ENCODE measurements around the gene SSR3. TPM values are rescaled to one million over a fixed set of nuclear protein-coding genes. Genes with fewer than 3 reads are reported as not detected.
"Not testable (repeated sequence)": the region's sequence is repeated elsewhere in the genome, so short reads cannot be mapped to it uniquely, and the experiment has no call there.

SSR3 gene
- total and polyA plus RNA-seq, 2 donors from 2014 or later: 132 to 150 TPM

DNA sequence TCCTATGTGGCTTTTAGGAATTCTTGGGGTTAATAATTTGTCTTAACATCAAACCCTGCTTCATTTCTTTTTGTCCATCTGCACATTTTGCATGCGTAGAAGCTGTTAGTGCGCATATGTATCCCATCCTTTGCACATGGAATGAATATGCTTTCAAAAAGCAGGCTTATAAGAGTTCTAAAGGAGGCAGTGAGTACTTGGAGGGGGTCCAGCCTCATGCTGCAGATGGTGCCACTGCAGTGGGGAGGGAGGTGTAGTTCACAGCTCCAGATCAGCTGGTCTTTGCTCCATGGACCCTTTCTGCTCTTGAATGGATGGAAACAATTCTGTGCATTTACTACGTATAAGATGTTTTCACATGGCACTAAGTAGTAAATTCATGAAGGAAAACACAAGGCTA is 20.7 kb upstream of the SSR3 start:
- intact Hi-C loops (cut with DNase I): no loop called here
- FAIRE-seq: no peak
- no peak overlapping the region for H3K4me3 ChIP-seq (ENCODE audit: low read length in 3 of 3)
- no peaks in the 10 kb centered on the region for H3K4me1 ChIP-seq (ENCODE audit: control insufficient read depth in 2 of 3, insufficient read depth in 2 of 3, low read depth in 1 of 3, low read length in 3 of 3)
- no peaks in the 10 kb centered on the region for H3K36me3 ChIP-seq (ENCODE audit: control insufficient read depth in 2 of 3, insufficient read depth in 3 of 3, low read length in 3 of 3)
- no peak for DNase-seq
- H3K27me3 ChIP-seq (ENCODE audit: control insufficient read depth, insufficient read depth, low read length): no peaks in the 10 kb centered on the region
- no peak overlapping the region for H3K27ac ChIP-seq (ENCODE audit: low read depth in 2 of 2, low read length in 2 of 2)
- no peak overlapping the region for H3K9ac ChIP-seq (ENCODE audit: low read length in 3 of 3)
- H3K9me3 ChIP-seq (ENCODE audit: control insufficient read depth in 2 of 3, insufficient read depth in 1 of 3, low read length in 3 of 3): no peaks in the 10 kb centered on the region
- TF ChIP-seq, protein P1, sequence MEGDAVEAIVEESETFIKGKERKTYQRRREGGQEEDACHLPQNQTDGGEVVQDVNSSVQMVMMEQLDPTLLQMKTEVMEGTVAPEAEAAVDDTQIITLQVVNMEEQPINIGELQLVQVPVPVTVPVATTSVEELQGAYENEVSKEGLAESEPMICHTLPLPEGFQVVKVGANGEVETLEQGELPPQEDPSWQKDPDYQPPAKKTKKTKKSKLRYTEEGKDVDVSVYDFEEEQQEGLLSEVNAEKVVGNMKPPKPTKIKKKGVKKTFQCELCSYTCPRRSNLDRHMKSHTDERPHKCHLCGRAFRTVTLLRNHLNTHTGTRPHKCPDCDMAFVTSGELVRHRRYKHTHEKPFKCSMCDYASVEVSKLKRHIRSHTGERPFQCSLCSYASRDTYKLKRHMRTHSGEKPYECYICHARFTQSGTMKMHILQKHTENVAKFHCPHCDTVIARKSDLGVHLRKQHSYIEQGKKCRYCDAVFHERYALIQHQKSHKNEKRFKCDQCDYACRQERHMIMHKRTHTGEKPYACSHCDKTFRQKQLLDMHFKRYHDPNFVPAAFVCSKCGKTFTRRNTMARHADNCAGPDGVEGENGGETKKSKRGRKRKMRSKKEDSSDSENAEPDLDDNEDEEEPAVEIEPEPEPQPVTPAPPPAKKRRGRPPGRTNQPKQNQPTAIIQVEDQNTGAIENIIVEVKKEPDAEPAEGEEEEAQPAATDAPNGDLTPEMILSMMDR (IDR thresholded peaks at IDR 0.05; ENCODE audit: borderline replicate concordance, extremely low read depth, insufficient read depth): no peak

DNA sequence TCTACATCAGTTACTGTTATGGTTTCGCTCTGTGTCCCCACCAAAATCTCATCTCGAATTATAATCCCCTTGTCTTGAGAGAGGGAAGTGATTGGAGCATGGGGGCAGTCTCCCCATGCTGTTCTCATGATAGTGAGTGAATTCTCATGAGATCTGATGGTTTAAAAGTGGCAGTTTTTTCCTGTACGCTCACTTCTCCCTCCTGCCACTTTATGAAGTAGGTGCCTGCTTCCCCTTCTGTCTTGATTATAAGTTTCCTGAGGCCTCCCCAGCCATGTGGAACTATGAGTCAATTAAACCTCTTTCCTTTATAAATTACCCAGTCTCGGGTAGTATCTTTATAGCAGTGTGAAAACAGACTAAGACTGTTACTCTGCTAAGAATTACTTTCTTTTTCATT is 15.0 kb upstream of the SSR3 start:
- H3K36me3 ChIP-seq (ENCODE audit: control insufficient read depth in 2 of 3, insufficient read depth in 3 of 3, low read length in 3 of 3); DNase-seq; H3K9me3 ChIP-seq (ENCODE audit: control insufficient read depth in 2 of 3, insufficient read depth in 1 of 3, low read length in 3 of 3); H3K9ac ChIP-seq (ENCODE audit: low read length in 3 of 3); H3K4me1 ChIP-seq (ENCODE audit: control insufficient read depth in 2 of 3, insufficient read depth in 2 of 3, low read depth in 1 of 3, low read length in 3 of 3); H3K27me3 ChIP-seq (ENCODE audit: control insufficient read depth, insufficient read depth, low read length); H3K27ac ChIP-seq (ENCODE audit: low read depth in 2 of 2, low read length in 2 of 2); FAIRE-seq; intact Hi-C loops (cut with DNase I); H3K4me3 ChIP-seq (ENCODE audit: low read length in 3 of 3): not testable (repeated sequence)

DNA sequence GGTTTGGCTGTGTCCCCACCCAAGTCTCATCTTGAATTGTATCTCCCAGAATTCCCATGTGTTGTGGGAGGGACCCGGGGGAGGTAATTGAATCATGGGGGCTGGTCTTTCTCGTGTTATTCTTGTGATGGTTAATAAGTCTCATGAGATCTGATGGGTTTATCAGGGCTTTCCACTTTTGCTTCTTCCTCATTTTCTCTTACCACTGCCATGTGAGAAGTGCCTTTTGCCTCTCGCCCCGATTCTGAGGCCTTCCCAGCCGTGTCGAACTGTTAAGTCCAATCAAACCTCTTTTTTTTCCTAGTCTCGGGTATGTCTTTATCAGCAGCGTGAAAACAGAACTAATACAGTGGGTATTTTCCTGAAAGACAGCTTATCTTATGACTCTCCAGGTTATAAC is 14.1 kb upstream of the SSR3 start:
- H3K9ac ChIP-seq (ENCODE audit: low read length in 3 of 3); H3K27me3 ChIP-seq (ENCODE audit: control insufficient read depth, insufficient read depth, low read length); intact Hi-C loops (cut with DNase I); H3K27ac ChIP-seq (ENCODE audit: low read depth in 2 of 2, low read length in 2 of 2); H3K4me1 ChIP-seq (ENCODE audit: control insufficient read depth in 2 of 3, insufficient read depth in 2 of 3, low read depth in 1 of 3, low read length in 3 of 3); H3K4me3 ChIP-seq (ENCODE audit: low read length in 3 of 3); H3K36me3 ChIP-seq (ENCODE audit: control insufficient read depth in 2 of 3, insufficient read depth in 3 of 3, low read length in 3 of 3); FAIRE-seq; DNase-seq; H3K9me3 ChIP-seq (ENCODE audit: control insufficient read depth in 2 of 3, insufficient read depth in 1 of 3, low read length in 3 of 3): not testable (repeated sequence)

DNA sequence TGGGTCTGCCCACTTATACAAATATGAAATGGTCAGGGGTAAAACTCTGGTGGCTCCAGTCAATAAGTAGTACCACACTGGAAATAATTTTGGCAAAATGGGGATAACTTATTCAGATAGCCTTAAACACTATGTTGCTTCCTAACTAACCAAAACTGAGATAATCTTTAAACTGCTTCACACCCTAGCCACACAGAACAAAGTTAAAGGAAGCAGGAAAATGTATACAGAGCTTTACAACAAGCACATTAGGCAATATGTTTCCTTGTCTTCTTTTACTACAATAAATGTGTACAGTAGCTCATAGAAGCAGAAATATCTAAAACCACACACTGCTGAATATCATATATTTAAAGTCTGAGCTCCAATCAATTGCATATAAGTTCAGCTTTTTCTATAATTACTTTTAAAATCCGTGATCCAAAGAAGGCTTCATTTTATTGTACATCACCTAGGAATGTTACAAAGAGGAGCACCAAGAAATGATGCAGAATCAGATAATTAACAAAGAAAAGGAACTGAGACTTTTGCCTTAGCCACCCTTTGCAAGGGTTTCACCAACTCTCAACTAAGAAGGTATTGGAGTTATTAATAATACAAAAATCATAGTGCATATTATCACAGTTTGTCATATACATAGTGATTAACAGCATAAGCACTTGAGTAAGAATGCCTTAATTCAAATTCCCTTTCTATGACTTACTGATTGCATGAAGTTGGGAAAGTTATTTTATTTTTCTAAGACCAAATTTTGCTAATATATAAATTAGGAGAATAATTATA is 9.2 kb upstream of the SSR3 start:
- FAIRE-seq (no peak), DNase-seq (no peak)
- H3K4me1 ChIP-seq (ENCODE audit: control insufficient read depth in 2 of 3, insufficient read depth in 2 of 3, low read depth in 1 of 3, low read length in 3 of 3): no peaks in the 10 kb centered on the region
- no peak overlapping the region for H3K27ac ChIP-seq (ENCODE audit: low read depth in 2 of 2, low read length in 2 of 2)
- H3K9ac ChIP-seq (ENCODE audit: low read length in 3 of 3): no peak overlapping the region
- H3K36me3 ChIP-seq (ENCODE audit: control insufficient read depth in 2 of 3, insufficient read depth in 3 of 3, low read length in 3 of 3): no peaks in the 10 kb centered on the region
- TF ChIP-seq, protein P1 (IDR thresholded peaks at IDR 0.05; ENCODE audit: borderline replicate concordance, extremely low read depth, insufficient read depth): no peak
- H3K27me3 ChIP-seq (ENCODE audit: control insufficient read depth, insufficient read depth, low read length): no peaks in the 10 kb centered on the region
- intact Hi-C loops (cut with DNase I): no loop called here
- no peaks in the 10 kb centered on the region for H3K9me3 ChIP-seq (ENCODE audit: control insufficient read depth in 2 of 3, insufficient read depth in 1 of 3, low read length in 3 of 3)
- H3K4me3 ChIP-seq (ENCODE audit: low read length in 3 of 3): no peak overlapping the region

DNA sequence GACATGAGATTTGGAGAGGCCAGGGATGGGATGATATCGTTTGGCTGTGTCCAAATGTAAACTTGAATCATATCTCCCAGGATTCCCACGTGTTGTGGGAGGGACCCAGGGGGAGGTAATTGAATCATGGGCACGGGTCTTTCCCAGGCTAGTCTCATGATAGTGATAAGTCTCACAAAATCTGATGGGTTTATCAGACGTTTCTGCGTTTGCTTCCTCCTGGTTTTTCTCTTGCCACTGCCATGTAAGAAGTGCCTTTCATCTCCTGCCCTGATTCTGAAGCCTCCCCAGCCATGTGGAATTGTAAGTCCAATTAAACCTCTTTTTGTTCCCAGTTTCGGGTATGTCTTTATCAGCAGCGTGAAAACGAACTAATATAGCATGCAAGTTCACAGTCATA is 7.6 kb upstream of the SSR3 start:
- H3K27ac ChIP-seq (ENCODE audit: low read depth in 2 of 2, low read length in 2 of 2); H3K9ac ChIP-seq (ENCODE audit: low read length in 3 of 3); H3K27me3 ChIP-seq (ENCODE audit: control insufficient read depth, insufficient read depth, low read length); FAIRE-seq; DNase-seq; H3K36me3 ChIP-seq (ENCODE audit: control insufficient read depth in 2 of 3, insufficient read depth in 3 of 3, low read length in 3 of 3); H3K4me3 ChIP-seq (ENCODE audit: low read length in 3 of 3); intact Hi-C loops (cut with DNase I); H3K4me1 ChIP-seq (ENCODE audit: control insufficient read depth in 2 of 3, insufficient read depth in 2 of 3, low read depth in 1 of 3, low read length in 3 of 3); H3K9me3 ChIP-seq (ENCODE audit: control insufficient read depth in 2 of 3, insufficient read depth in 1 of 3, low read length in 3 of 3): not testable (repeated sequence)
